Measurements from ENCODE around the gene SULT1C2.

- TF ChIP-seq EZH2 (IDR thresholded peaks at IDR 0.05), result no peak
- TF ChIP-seq CTCF (IDR thresholded peaks at IDR 0.05), result no peak
- TF ChIP-seq EZH2phosphoT487 (IDR thresholded peaks at IDR 0.05), result no peak
These were observed 57.3 kb downstream of the SULT1C2 start for GRCh38 chr2:108345951-108346350.
